ENCODE results near the gene REEP3.

REEP3 gene

DNA sequence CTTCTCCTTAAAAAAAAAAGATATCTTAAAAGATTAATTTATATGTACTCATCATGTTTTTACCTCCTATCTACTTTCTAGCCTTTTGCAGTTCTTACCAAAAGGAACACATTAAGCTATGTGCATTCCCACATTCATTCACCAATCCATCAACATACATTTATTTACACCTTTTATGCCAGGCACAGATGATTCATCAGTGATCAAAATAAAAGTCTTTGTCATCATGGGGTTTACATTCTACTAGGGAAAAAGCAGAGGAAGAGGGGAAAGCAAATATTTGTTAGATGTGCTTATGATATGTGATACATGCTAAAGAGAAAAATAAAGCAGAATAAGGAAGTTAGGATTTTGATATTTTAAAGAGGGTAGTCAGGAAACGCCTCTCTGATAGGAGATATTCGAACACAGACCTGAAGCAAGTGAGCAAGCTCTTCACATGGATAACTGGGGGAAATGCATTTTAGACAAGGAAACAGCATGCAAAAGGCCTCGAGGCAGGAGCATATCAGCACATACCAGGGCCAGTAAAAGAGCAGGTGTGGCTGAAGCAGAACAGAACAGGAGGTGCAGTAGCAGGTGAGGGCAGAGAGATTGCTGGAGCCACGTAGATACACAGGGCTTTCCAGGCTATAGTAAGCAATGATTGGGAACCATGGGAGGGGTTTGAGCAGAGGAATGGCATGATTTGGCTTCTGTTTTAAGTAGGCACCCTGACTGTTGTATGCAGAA lies 67.4 kb downstream of the REEP3 start:
- Histone ChIP-seq H3K36me3 (ENCODE audit: control insufficient read depth in 2 of 2, insufficient read depth in 1 of 2, low read length in 2 of 2) (no peaks in the 10 kb centered on the region), H3K27ac (ENCODE audit: extremely low read depth, low read depth, low read length) (no peak overlapping the region), H3K4me3 (ENCODE audit: low read depth, low read length) (no peak overlapping the region), H3K9me3 (ENCODE audit: control insufficient read depth, insufficient read depth, low read depth, low read length) (no peaks in the 10 kb centered on the region), H3K4me1 (ENCODE audit: control insufficient read depth, insufficient read depth, low read length) (peaks cover 20% of the 10 kb centered on the region)
- CTCF ChIA-PET = interaction anchor here (0.7 to 0.9 kb wide), 2 partner anchors 28 to 131 kb away, joined by 3 to 4 read pairs; no protein-coding TSS in a partner anchor
- TF ChIP-seq PRDM1 (tag by site-specific recombination; IDR thresholded peaks at IDR 0.05) = 0 out of 2 replicates have a peak, but pooled peaks have one; percentile 23
- TF ChIP-seq PRDM6 (tag by site-specific recombination; IDR thresholded peaks at IDR 0.05) = peak; percentile 42; the same call in 1 of the 2 replicates
- TF ChIP-seq, protein P1, sequence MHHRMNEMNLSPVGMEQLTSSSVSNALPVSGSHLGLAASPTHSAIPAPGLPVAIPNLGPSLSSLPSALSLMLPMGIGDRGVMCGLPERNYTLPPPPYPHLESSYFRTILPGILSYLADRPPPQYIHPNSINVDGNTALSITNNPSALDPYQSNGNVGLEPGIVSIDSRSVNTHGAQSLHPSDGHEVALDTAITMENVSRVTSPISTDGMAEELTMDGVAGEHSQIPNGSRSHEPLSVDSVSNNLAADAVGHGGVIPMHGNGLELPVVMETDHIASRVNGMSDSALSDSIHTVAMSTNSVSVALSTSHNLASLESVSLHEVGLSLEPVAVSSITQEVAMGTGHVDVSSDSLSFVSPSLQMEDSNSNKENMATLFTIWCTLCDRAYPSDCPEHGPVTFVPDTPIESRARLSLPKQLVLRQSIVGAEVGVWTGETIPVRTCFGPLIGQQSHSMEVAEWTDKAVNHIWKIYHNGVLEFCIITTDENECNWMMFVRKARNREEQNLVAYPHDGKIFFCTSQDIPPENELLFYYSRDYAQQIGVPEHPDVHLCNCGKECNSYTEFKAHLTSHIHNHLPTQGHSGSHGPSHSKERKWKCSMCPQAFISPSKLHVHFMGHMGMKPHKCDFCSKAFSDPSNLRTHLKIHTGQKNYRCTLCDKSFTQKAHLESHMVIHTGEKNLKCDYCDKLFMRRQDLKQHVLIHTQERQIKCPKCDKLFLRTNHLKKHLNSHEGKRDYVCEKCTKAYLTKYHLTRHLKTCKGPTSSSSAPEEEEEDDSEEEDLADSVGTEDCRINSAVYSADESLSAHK (tag by site-specific recombination; IDR thresholded peaks at IDR 0.05) = no peak
- TF ChIP-seq ZNF10 (tag by site-specific recombination; IDR thresholded peaks at IDR 0.05) = peak; percentile 53; the same call in 1 of the 2 replicates
- peak; percentile 82 for TF ChIP-seq MYNN (tag by site-specific recombination; IDR thresholded peaks at IDR 0.05; ENCODE audit: borderline replicate concordance)
- no peak for TF ChIP-seq OSR2 (tag by site-specific recombination; IDR thresholded peaks at IDR 0.05)
- no peak for TF ChIP-seq ZNF266 (tag by site-specific recombination; IDR thresholded peaks at IDR 0.05; ENCODE audit: low read depth)
- POLR2A ChIA-PET = no interaction called here

DNA sequence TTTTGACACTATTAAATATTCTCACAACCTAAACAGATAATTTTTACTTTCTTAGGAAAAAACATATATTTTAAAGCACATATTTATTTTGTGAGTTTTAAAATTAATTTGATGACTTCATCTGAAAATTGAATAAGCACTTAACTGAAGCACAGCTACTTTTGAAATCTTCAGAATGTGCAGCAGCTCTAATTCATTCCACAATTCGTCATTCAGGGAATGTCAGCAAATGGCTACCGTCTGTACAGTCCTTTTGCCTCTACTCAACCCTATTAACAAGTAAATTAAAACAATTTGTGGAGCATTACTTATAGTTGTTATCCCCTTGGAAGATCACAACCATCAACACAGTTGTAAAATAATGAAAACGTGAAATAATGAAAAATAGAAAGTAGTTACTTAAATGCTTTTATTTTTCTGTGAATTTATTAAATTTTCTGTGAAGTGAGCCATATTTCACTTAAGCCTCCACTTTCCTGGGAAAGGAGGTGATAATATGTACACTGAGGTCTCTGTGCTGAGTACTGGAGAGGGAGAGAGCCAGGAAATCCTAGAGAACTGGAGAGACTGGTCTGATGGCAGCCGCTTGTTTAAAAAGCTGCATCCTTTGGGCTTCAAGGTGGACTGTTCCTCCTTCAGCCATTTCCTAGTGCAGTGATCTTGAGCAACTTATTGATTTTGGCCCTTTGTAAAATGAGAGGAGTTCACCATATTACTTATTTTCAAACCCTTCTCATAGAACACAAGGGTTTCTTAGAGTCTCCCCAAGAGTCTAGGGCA lies 70.6 kb downstream of the REEP3 start:
- Histone ChIP-seq H3K4me3 (ENCODE audit: low read depth, low read length) (no peak overlapping the region), H3K9me3 (ENCODE audit: control insufficient read depth, insufficient read depth, low read depth, low read length) (no peaks in the 10 kb centered on the region), H3K4me1 (ENCODE audit: control insufficient read depth, insufficient read depth, low read length) (peaks cover 6% of the 10 kb centered on the region; the same call in 1 of the 2 replicates), H3K36me3 (ENCODE audit: control insufficient read depth in 2 of 2, insufficient read depth in 1 of 2, low read length in 2 of 2) (peaks cover 0 to 3% of the 10 kb centered on the region in 2 experiments; a peak in 1 of 3 replicates), H3K27ac (ENCODE audit: extremely low read depth, low read depth, low read length) (no peak overlapping the region)
- CTCF ChIA-PET = interaction anchor here (0.7 to 1.0 kb wide), 2 partner anchors 37 to 425 kb away, joined by 4 read pairs; no protein-coding TSS in a partner anchor
- TF ChIP-seq PRDM6 (tag by site-specific recombination; IDR thresholded peaks at IDR 0.05) (0 out of 2 replicates have a peak, but pooled peaks have one; percentile 8), ZNF138 (tag by site-specific recombination; IDR thresholded peaks at IDR 0.05; ENCODE audit: borderline replicate concordance) (no peak), ZSCAN4 (tag by site-specific recombination; IDR thresholded peaks at IDR 0.05) (no peak)
- POLR2A ChIA-PET = no interaction called here

GRCh38 chr10:63593576-63593975 lies 72.4 kb downstream of the REEP3 start:
- Histone ChIP-seq H3K9me3 (ENCODE audit: control insufficient read depth, insufficient read depth, low read depth, low read length) (no peaks in the 10 kb centered on the region), H3K4me3 (ENCODE audit: low read depth, low read length) (no peak overlapping the region), H3K36me3 (ENCODE audit: control insufficient read depth in 2 of 2, insufficient read depth in 1 of 2, low read length in 2 of 2) (peaks cover 3 to 9% of the 10 kb centered on the region in 2 experiments; a peak in 2 of 3 replicates), H3K4me1 (ENCODE audit: control insufficient read depth, insufficient read depth, low read length) (peaks cover 3% of the 10 kb centered on the region; the same call in 1 of the 2 replicates), H3K27ac (ENCODE audit: extremely low read depth, low read depth, low read length) (no peak overlapping the region)
- ChIA-PET CTCF (interaction anchor here (0.5 kb wide), 1 partner anchor 193 kb away, joined by 3 read pairs; no protein-coding TSS in a partner anchor), POLR2A (interaction anchor here (0.7 kb wide), 1 partner anchor 12 kb away, joined by 4 read pairs; no protein-coding TSS in a partner anchor)
- TF ChIP-seq ZNF777 (tag by site-specific recombination; IDR thresholded peaks at IDR 0.05; ENCODE audit: borderline replicate concordance) (no peak), ZNF121 (tag by site-specific recombination; IDR thresholded peaks at IDR 0.05) (no peak), ZBTB48 (tag by site-specific recombination; IDR thresholded peaks at IDR 0.05) (no peak), MZF1 (tag by site-specific recombination; IDR thresholded peaks at IDR 0.05; ENCODE audit: borderline replicate concordance) (no peak), ZNF133 (tag by site-specific recombination; IDR thresholded peaks at IDR 0.05) (no peak), KLF16 (tag by site-specific recombination; IDR thresholded peaks at IDR 0.05) (no peak)
- TF ChIP-seq, protein P2, sequence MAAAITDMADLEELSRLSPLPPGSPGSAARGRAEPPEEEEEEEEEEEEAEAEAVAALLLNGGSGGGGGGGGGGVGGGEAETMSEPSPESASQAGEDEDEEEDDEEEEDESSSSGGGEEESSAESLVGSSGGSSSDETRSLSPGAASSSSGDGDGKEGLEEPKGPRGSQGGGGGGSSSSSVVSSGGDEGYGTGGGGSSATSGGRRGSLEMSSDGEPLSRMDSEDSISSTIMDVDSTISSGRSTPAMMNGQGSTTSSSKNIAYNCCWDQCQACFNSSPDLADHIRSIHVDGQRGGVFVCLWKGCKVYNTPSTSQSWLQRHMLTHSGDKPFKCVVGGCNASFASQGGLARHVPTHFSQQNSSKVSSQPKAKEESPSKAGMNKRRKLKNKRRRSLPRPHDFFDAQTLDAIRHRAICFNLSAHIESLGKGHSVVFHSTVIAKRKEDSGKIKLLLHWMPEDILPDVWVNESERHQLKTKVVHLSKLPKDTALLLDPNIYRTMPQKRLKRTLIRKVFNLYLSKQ (tag by site-specific recombination; IDR thresholded peaks at IDR 0.05; ENCODE audit: borderline replicate concordance) = no peak
